ENCODE data around the gene ACSM6. TPM values are rescaled to one million over a fixed set of nuclear protein-coding genes. Genes with fewer than 3 reads are reported as not detected.
"Not testable (repeated sequence)": the region's sequence is repeated elsewhere in the genome, so short reads cannot be mapped to it uniquely, and the experiment has no call there.

ACSM6 gene
- total RNA-seq, 1 donor from 2014 or later: not detected

- H3K27me3 ChIP-seq: no peaks in the 10 kb centered on the region
- TF ChIP-seq POLR2AphosphoS5 (IDR thresholded peaks at IDR 0.05; ENCODE audit: insufficient read depth in 1 of 2, low read depth in 1 of 2) (no peak), POLR2A (IDR thresholded peaks at IDR 0.05) (no peak), CTCF (IDR thresholded peaks at IDR 0.05) (no peak)
Observed at GRCh38 chr10:95225136-95225535, 31.1 kb downstream of the ACSM6 start.

GRCh38 chr10:95228934-95229723 is 35.1 kb downstream of the ACSM6 start:
- intact Hi-C loops (cut with DNase I): not testable (repeated sequence)

More at GRCh38 chr10:95225136-95225535, 31.1 kb downstream of the ACSM6 start:
- Histone ChIP-seq H3K9me3 (no peaks in the 10 kb centered on the region), H3K27ac (no peak overlapping the region), H3K4me3 (no peak overlapping the region), H3K4me1 (peaks cover 9% of the 10 kb centered on the region), H3K36me3 (no peaks in the 10 kb centered on the region)
- intact Hi-C loops (cut with DNase I): no loop called here
- no peak for DNase-seq (ENCODE audit: extremely low spot score in 2 of 2)

GRCh38 chr10:95229724-95230627 is 35.9 kb downstream of the ACSM6 start:
- Histone ChIP-seq H3K27me3 (no peaks in the 10 kb centered on the region), H3K36me3 (no peaks in the 10 kb centered on the region), H3K4me1 (peaks cover 18% of the 10 kb centered on the region), H3K4me3 (peak overlapping the region; percentile 40 to 43), H3K9me3 (no peaks in the 10 kb centered on the region), H3K27ac (no peak overlapping the region)
- TF ChIP-seq POLR2AphosphoS5 (IDR thresholded peaks at IDR 0.05; ENCODE audit: insufficient read depth in 1 of 2, low read depth in 1 of 2) (no peak), POLR2A (IDR thresholded peaks at IDR 0.05) (no peak), CTCF (IDR thresholded peaks at IDR 0.05) (no peak)
- DNase-seq (ENCODE audit: extremely low spot score in 2 of 2): no peak
- intact Hi-C loops (cut with DNase I): no loop called here

More at GRCh38 chr10:95228934-95229723, 35.1 kb downstream of the ACSM6 start:
- peaks cover 18% of the 10 kb centered on the region for H3K4me1 ChIP-seq
- not testable (repeated sequence) for H3K4me3 ChIP-seq; H3K27ac ChIP-seq; H3K9me3 ChIP-seq; H3K36me3 ChIP-seq; DNase-seq (ENCODE audit: extremely low spot score in 2 of 2); H3K27me3 ChIP-seq

- H3K27ac ChIP-seq; H3K9me3 ChIP-seq; intact Hi-C loops (cut with DNase I); DNase-seq (ENCODE audit: extremely low spot score in 2 of 2); H3K27me3 ChIP-seq; H3K36me3 ChIP-seq: not testable (repeated sequence)
- Histone ChIP-seq H3K4me1 (peaks cover 18% of the 10 kb centered on the region), H3K4me3 (peak overlapping the region; percentile 40 to 43)
Observed at GRCh38 chr10:95230677-95231586, 36.9 kb downstream of the ACSM6 start.

- peaks cover 0 to 10% of the 10 kb centered on the region in 2 donors for H3K36me3 ChIP-seq
- TF ChIP-seq CTCF (IDR thresholded peaks at IDR 0.05) (no peak), POLR2AphosphoS5 (IDR thresholded peaks at IDR 0.05; ENCODE audit: insufficient read depth in 1 of 2, low read depth in 1 of 2) (no peak), POLR2A (IDR thresholded peaks at IDR 0.05) (no peak)
- H3K9me3 ChIP-seq: no peaks in the 10 kb centered on the region
- H3K27me3 ChIP-seq: no peaks in the 10 kb centered on the region
- intact Hi-C loops (cut with DNase I): no loop called here
- no peak for DNase-seq (ENCODE audit: extremely low spot score in 2 of 2)
- H3K27ac ChIP-seq: no peak overlapping the region
- H3K4me3 ChIP-seq: no peak overlapping the region
- H3K4me1 ChIP-seq: peaks cover 26% of the 10 kb centered on the region
Observed at GRCh38 chr10:95233377-95234034, 39.5 kb downstream of the ACSM6 start.
